ENCODE data around the gene MFSD6. TPM values are rescaled to one million over a fixed set of nuclear protein-coding genes. Genes with fewer than 3 reads are reported as not detected.

Gene MFSD6
- polyA plus RNA-seq, 1 of the 3 experiments (the other 2 are of a cell fraction) = 15.1 TPM

- TF ChIP-seq REST (IDR thresholded peaks at IDR 0.05; ENCODE audit: low read depth, low read length) = no peak
- TF ChIP-seq GATA2 (CRISPR knock-in tag; IDR thresholded peaks at IDR 0.05) = no peak
- TF ChIP-seq MEF2A (IDR thresholded peaks at IDR 0.05; ENCODE audit: borderline replicate concordance, low read depth) = no peak
- TF ChIP-seq RAD21 (IDR thresholded peaks at IDR 0.05; ENCODE audit: low read length) = no peak
- TF ChIP-seq FOXM1 (IDR thresholded peaks at IDR 0.05; ENCODE audit: low read depth) = no peak
- no peak for TF ChIP-seq MAX (IDR thresholded peaks at IDR 0.05; ENCODE audit: low read depth)
- TF ChIP-seq USF2 (IDR thresholded peaks at IDR 0.05; ENCODE audit: borderline replicate concordance, low read depth, low read length) = no peak
- no peak for TF ChIP-seq ZBTB33 (IDR thresholded peaks at IDR 0.05; ENCODE audit: borderline replicate concordance, low read depth)
- no peak for TF ChIP-seq RXRA (IDR thresholded peaks at IDR 0.05; ENCODE audit: borderline replicate concordance, low read depth)
- no peak for TF ChIP-seq NFIC (IDR thresholded peaks at IDR 0.05; ENCODE audit: borderline replicate concordance)
- no peak for TF ChIP-seq MXI1 (IDR thresholded peaks at IDR 0.05; ENCODE audit: low read depth, low read length)
- TF ChIP-seq RFX5 (IDR thresholded peaks at IDR 0.05; ENCODE audit: low read length) = no peak
- H4K20me1 ChIP-seq (ENCODE audit: insufficient read depth) = no peaks in the 10 kb centered on the region
- H3K9ac ChIP-seq = no peak overlapping the region
- no peak overlapping the region for H3K4me3 ChIP-seq (ENCODE audit: low read depth in 2 of 2, low read length in 1 of 2)
- H3K27ac ChIP-seq (ENCODE audit: low read depth in 2 of 2, low read length in 1 of 2) = no peak overlapping the region
- H3K79me2 ChIP-seq (ENCODE audit: insufficient read depth) = no peaks in the 10 kb centered on the region
- POLR2A ChIA-PET = interaction anchor here (0.7 kb wide), 1 partner anchor 92 kb away, joined by 4 read pairs; no protein-coding TSS in a partner anchor
- H3K9me3 ChIP-seq = no peaks in the 10 kb centered on the region
- peaks cover 5 to 9% of the 10 kb centered on the region in 2 experiments; a peak in 3 of 4 replicates for H3K4me1 ChIP-seq (ENCODE audit: control insufficient read depth in 1 of 2, insufficient read depth in 2 of 2, low read depth in 1 of 2, low read length in 1 of 2)
- no peak for DNase-seq
- CTCF ChIA-PET = interaction anchor here (1.1 kb wide), 1 partner anchor 16 kb away, joined by 4 read pairs; no protein-coding TSS in a partner anchor
- H3K4me2 ChIP-seq = no peak overlapping the region
- no peaks in the 10 kb centered on the region for H3K36me3 ChIP-seq (replicated peaks in 1 of 2; ENCODE audit: control insufficient read depth in 1 of 2, insufficient read depth in 2 of 2, low read length in 1 of 2)
- H3F3A ChIP-seq (replicated peaks; ENCODE audit: insufficient read depth) = no peaks in the 10 kb centered on the region
- H3K27me3 ChIP-seq (ENCODE audit: insufficient read depth) = no peaks in the 10 kb centered on the region
- WGBS (ENCODE audit: low lambda C conversion rate) = 91% methylated on average over 1 of the region's 1 CpG
- H2AFZ ChIP-seq (ENCODE audit: low read depth) = no peak overlapping the region
- no peaks in the 10 kb centered on the region for H3K9me2 ChIP-seq
These were observed 10.6 kb downstream of the MFSD6 start for GRCh38 chr2:190418727-190419126.
